Measurements from ENCODE around the gene GOSR2.

The GOSR2 gene

GRCh38 chr17:46922804-46923635 lies at the start of gene GOSR2:
Gene GOSR2 (plus strand): TSS chr17:46923160. CDS start chr17:46923193, 33 bp downstream.
- peak; percentile 74 to 90 for DNase-seq

DNA sequence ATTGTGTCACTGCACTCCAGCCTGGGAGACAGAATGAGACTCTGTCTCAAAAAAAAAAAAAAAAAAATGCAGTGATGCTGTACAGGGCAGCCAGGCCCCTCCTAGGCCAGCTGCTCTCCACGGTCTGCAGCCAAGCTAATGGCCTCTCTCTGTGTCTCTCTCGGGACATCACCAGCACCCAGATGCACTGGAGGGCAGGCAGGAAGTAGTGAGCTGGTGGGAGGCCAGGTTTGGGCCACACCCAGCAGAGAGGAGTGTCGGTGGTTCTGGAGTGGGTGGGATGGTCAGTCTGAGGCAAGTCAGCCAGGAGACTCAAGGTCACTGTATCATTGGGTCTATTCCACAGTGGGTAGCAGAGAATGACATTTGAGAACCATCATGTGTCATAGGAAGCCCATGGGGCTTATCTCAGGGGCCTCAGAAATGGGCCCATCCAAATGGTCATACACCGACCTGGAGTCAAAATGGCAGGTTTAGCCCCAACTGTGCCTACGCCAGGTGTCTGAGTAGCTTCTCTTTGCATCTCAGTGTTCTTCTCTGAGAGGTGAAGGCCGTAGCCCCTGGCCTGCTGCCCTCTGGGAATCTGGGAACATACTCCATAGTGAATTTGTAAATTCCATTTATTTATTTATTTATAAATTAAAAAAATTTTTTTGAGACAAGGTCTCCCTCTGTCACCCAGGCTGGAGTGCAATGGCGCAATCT lies 48.9 kb upstream of the GOSR2 start:
- DNase-seq, result no peak

- no peak for DNase-seq
Observed at GRCh38 chr17:46874906-46875305, 48.1 kb upstream of the GOSR2 start.

DNA sequence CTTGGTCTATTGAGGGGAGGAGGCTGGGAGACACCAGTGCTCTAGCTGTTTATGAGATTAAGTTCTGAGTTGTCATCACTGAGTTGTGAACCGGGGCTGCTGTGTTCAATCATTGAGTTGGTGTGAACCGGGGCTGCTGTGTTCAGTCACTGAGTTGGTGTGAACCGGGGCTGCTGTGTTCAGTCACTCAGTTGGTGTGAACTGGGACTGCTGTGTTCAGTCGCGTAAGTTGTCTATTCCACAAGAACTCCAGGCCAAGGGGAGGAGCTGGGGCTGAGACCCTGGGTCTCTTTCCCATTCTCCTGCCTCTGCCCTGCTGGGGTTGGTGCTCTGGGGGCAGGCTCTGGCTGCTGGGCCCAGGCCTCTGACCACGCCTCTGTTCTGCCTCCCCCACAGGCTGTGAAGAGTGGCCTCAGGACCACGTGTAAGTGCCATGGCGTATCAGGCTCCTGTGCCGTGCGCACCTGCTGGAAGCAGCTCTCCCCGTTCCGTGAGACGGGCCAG lies 47.1 kb upstream of the GOSR2 start:
- no peak for DNase-seq

- DNase-seq, result no peak
Observed at GRCh38 chr17:46876353-46876887, 46.5 kb upstream of the GOSR2 start.

DNA sequence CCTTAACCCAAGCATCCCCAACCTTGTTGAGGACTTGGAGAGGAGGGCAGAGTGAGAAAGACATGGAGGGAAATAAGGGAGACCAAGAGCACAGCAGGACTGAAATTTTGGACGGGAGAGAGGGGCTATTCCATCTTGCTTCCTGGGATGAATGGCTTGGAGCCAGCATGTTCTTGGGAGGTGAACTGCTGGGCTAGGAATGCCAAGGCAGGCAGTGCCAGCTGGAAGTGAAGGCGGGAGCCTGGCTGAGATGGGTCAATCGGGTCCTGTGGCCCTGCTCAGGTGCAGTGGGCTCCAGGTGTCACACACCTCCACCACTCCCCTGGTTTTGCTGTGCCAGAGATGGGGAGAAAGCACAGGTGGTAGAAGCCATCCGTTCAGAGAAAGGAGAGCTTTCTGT lies 46.0 kb upstream of the GOSR2 start:
- no peak for DNase-seq

GRCh38 chr17:46877466-46877865 lies 45.5 kb upstream of the GOSR2 start:
- peak in 1 of 2 donors; percentile 2 for DNase-seq

DNA sequence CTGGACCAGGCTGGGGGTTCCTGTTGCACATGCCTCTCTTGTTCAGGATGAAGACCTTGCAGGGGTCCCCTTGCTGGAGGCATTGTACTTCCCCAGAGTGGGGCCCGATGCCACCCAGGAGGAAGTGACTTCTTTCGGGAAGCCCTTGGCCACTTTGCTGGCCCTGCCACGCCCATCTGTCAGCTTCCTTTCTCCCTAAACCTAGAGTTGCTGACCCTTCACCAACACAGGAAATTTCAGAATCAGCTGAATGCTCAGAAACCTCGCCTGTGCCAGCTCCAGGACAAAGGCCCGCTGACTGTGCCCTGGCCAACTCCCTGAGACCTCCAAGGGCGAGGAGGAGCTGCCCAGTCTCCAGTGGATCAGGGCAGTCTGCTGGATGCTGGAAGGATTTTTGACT lies 44.9 kb upstream of the GOSR2 start:
- peak; percentile 58 to 63 for DNase-seq

DNA sequence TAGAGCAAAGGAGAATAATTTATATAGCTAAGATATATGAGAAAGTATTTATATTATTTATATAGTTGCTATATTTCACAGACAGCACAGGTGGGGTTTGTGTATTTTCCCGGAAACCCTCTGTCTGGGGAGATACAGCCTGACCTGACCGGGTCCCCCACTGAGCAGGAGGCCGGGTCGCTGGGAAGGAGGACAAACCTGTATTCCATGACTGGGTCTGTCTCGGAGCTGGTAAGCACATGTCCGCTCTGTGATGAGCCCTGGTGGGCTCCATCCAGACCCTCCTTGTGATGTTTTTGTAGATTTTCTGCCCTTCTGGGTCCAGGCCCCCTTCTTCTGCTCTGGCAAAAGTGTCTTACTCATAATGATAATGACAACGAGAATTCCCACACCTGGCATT lies 43.9 kb upstream of the GOSR2 start:
- no peak for DNase-seq

DNA sequence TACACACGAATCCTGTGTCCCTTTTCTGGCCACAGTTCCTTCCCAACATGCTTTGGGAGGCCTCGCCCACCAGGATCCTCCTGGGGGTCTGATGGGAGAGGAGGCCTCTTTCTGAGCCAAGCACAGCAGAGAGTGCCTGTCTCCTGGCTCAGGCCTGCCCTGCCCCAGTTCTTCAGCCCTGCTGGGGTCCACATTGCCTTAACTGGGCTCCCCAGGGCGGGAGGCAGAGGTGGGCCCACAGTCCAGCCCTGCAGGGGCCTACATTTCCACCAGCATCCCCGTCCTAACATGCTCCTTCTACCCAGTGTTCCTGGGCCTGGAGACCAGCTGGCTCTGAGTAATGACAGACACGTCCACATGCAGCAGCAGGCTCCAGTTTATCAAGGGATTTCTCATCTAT lies 41.9 kb upstream of the GOSR2 start:
- DNase-seq, result no peak

GRCh38 chr17:46882666-46883065 lies 40.3 kb upstream of the GOSR2 start:
- no peak for DNase-seq

- no peak for DNase-seq
Observed at GRCh38 chr17:46883871-46884520, 39.0 kb upstream of the GOSR2 start.

DNA sequence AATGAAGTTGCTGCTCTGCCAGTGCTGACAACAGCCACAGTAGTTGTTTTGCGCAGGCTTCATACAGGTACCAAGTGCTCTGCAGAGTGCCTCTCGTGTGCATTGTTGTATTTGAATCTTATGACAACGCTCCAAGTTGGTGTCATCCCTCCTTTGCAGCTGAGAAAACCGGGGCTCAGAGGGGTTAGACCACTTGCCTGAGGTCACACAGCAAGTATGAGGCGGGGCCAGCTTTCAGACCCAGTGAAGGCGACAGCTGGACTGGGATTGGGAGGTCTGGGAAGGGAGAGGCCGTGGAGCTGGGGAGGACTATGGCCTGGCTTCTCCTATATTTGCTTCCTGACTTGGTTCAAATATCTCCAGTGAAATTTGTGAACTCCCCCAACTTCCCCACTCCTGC lies 38.4 kb upstream of the GOSR2 start:
- DNase-seq, result no peak

DNA sequence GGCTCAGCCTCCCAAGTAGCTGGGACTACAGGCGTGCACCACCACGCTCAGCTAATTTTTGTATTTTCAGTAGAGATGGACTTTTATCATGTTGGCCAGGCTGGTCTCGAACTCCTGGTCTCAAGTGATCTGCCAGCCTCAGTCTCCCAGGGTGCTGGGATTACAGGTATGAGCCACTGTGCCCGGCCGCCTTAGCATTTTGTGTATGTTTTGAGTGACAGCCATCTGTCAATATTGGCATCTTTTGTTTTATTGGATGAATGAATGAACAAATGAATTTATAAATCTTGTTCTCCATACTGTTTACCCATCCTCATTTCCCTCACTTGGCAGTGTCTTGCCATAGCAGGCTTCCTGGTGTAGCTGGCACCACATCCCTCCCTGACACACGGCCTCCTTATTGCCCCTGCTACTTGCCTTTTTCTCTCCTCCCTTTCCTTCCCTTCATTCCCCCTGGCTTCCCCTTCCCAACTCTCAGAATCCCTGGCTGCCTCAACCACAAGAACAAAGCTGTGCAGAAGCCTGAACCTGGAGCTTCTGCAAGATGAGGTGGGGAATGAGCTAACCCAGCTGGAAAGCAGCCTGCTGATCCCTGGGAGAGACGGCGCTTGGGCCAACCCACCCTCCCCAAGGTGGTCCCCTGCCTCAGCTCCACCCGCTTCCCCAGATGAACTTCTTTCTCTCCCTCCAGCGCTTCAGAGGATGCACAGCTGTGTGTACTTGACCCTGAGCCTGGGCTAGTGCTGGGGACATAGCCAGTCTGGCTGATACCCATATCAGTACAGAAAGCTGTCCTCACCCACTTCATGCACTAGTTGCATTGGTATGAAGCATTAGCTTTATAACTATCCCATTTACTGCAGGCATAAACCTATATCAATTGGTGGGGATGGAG lies 37.3 kb upstream of the GOSR2 start:
- no peak for DNase-seq

DNA sequence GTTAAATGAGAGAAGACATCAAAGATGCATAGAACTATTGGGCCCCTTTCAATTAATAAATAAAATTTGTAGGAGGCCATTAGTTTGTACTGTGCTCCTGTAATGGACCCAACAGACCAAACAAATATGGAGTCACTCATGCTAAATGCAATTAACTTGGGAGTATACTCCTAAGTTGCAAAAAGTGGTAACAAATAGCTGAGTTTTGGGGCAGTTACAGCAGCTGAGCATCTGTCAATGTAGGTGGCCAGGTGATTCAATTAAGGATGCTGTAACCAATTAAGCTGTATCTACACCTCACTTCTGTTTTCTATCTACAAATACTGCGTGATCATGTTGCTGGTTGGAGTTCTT lies 36.7 kb upstream of the GOSR2 start:
- no peak for DNase-seq

GRCh38 chr17:46887717-46888116 lies 35.2 kb upstream of the GOSR2 start:
- DNase-seq, result no peak

- DNase-seq, result no peak
Observed at GRCh38 chr17:46888727-46889126, 34.2 kb upstream of the GOSR2 start.

DNA sequence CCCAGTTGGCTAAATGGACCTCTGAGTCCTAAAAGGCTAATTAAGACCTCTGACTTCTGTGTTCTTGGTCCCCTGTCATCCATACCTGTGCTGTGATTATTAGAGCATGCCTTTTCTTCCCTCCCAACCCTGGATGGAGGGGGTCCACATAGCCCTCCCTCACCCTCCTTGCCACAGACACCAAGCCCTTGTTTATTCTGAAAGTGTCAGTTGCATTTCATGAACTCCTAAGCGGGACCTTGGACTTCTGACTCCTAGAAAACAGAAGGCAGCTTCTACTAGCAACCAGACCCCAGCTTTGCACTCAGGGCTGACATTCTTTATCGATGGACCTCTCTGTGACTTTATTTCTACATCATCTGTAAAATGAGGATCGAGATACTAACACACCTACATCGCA lies 33.4 kb upstream of the GOSR2 start:
- no peak for DNase-seq

- DNase-seq, result no peak
Observed at GRCh38 chr17:46889992-46890564, 32.9 kb upstream of the GOSR2 start.

GRCh38 chr17:46890638-46891037 lies 32.3 kb upstream of the GOSR2 start:
- DNase-seq, result no peak

- DNase-seq, result no peak
Observed at GRCh38 chr17:46892192-46892703, 30.7 kb upstream of the GOSR2 start.

DNA sequence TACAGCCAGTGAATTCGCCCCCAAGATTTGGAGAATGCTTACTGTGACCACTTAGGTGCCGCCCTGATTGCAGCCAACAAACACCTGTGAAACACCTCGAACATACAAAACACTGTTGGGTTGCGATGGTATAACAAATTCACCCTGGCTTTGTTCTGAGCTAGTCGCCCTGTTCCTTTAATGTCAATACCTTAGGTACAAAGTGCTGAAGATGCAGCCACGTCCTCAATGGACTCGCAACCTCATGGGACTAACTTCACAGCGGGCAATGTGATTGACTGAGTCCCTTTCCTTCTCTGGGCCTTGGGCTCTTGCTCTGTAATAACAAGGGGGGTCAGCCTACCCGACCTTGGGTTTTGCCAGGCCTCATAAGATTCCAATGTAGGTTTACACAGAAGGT lies 28.9 kb upstream of the GOSR2 start:
- no peak for DNase-seq

Measured in inflammatory macrophage treated with lipopolysaccharide for 1 hour (primary cell).